Duodenal mucosa (tissue), 2 donors: ENCODE data around the gene ARFGEF3.
"Not testable (repeated sequence)": the region's sequence is repeated elsewhere in the genome, so short reads cannot be mapped to it uniquely, and the experiment has no call there.

Experiments
- H3K27ac ChIP-seq: one replicate; pipeline ENCODE4 v1.7.0; 2013; ENCODE audit warnings: low read depth, low read length
- H3K27me3 ChIP-seq, 2 donors: one replicate each; pipeline ENCODE4 v1.7.0; 2013; ENCODE audit warnings: low read length in 2 of 2, control low read depth in 1 of 2; ENCODE audit not compliant: insufficient read depth in 2 of 2, control insufficient read depth in 1 of 2
- H3K36me3 ChIP-seq, 2 donors: one replicate each; pipeline ENCODE4 v1.7.0; 2013; ENCODE audit warnings: low read length in 2 of 2, control low read depth in 1 of 2; ENCODE audit not compliant: insufficient read depth in 2 of 2, control insufficient read depth in 1 of 2
- H3K4me1 ChIP-seq, 2 donors: one replicate each; pipeline ENCODE4 v1.7.0; 2013; ENCODE audit warnings: low read length in 2 of 2, control low read depth in 1 of 2; ENCODE audit not compliant: insufficient read depth in 2 of 2, control insufficient read depth in 1 of 2
- H3K4me3 ChIP-seq, 2 donors: one replicate each; pipeline ENCODE4 v1.7.0; 2013; ENCODE audit warnings: low read length in 2 of 2, low read depth in 1 of 2
- H3K9ac ChIP-seq, 2 donors: one replicate each; pipeline ENCODE4 v1.7.0; 2013; ENCODE audit warnings: low read length in 2 of 2, low read depth in 1 of 2
- H3K9me3 ChIP-seq, 2 donors: one replicate each; pipeline ENCODE4 v1.7.0; 2013; ENCODE audit warnings: low read length in 2 of 2, control low read depth in 1 of 2; ENCODE audit not compliant: control insufficient read depth in 1 of 2

ARFGEF3 gene

DNA sequence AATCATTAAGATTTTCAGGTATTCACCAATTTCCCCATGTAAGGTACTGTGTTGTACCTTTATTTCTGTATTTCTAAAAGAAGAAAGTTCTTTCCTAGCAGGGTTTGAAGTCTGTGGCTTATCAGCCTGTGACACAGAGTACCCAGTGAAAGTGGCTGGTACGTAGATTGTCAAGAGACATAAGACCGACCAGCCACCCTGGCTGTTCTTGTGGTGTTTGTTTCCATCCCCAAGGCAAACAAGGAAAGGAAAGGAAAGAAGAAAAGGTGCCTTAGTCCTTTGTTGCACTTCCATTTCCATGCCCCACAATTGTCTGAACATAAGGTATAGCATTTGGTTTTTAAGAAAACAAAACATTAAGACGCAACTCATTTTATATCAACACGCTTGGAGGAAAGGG, 175.3 kb downstream of the ARFGEF3 start:
- Histone ChIP-seq H3K9me3 (no peaks in the 10 kb centered on the region), H3K4me3 (no peak overlapping the region), H3K36me3 (peaks cover 0 to 14% of the 10 kb centered on the region in 2 donors), H3K4me1 (peaks cover 0 to 2% of the 10 kb centered on the region in 2 donors), H3K27me3 (no peaks in the 10 kb centered on the region), H3K27ac (no peak overlapping the region), H3K9ac (no peak overlapping the region)

GRCh38 chr6:138339024-138339423, 177.3 kb downstream of the ARFGEF3 start:
- no peak overlapping the region for H3K4me3 ChIP-seq
- no peak overlapping the region for H3K27ac ChIP-seq
- no peak overlapping the region for H3K9ac ChIP-seq
- H3K27me3 ChIP-seq = no peaks in the 10 kb centered on the region
- H3K9me3 ChIP-seq = no peaks in the 10 kb centered on the region
- H3K36me3 ChIP-seq = peaks cover 0 to 14% of the 10 kb centered on the region in 2 donors
- H3K4me1 ChIP-seq = no peaks in the 10 kb centered on the region

DNA sequence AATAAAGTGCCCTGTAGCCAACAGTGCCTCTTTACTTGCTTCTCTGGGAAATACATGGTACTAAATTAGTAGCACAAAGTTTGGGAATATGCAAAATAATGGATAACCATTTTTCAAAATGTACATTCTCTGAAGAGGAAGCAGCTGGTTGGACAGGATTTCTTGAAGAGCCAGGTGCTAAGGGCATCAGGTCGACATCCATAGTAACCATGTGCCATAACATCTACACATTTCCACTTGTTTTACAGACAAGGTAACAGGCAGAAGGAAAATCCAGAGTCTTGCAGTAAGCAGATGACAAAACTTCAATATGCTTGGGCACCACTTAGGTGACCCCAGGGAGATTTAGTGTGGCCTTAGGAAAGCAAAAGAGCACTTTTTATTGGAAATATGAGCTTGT, 179.4 kb downstream of the ARFGEF3 start:
- H3K4me1 ChIP-seq = no peaks in the 10 kb centered on the region
- no peak overlapping the region for H3K4me3 ChIP-seq
- no peak overlapping the region for H3K9ac ChIP-seq
- H3K36me3 ChIP-seq = peaks cover 0 to 4% of the 10 kb centered on the region in 2 donors
- no peaks in the 10 kb centered on the region for H3K9me3 ChIP-seq
- H3K27ac ChIP-seq = no peak overlapping the region
- H3K27me3 ChIP-seq = no peaks in the 10 kb centered on the region

DNA sequence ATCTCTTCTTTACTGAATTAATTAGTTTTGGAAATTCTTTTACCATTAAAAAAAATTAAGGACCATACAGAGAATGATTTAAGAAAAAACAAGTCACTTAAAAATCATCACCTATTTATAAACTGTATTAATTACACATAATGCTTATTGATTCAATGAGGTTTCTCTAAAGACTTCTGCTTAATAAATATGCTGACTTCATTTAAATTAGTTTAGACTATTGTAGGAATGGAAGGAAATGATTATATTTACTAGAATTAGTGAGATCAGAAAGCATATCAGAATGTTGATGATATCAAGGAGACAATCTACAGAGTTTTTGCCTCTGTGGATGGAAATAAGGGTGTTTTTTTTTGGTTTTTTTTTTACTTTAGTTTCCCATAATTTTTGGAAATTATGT, 181.4 kb downstream of the ARFGEF3 start:
- Histone ChIP-seq H3K27ac (no peak overlapping the region), H3K9me3 (no peaks in the 10 kb centered on the region), H3K4me3 (no peak overlapping the region), H3K27me3 (no peaks in the 10 kb centered on the region), H3K9ac (no peak overlapping the region), H3K36me3 (no peaks in the 10 kb centered on the region), H3K4me1 (no peaks in the 10 kb centered on the region)

DNA sequence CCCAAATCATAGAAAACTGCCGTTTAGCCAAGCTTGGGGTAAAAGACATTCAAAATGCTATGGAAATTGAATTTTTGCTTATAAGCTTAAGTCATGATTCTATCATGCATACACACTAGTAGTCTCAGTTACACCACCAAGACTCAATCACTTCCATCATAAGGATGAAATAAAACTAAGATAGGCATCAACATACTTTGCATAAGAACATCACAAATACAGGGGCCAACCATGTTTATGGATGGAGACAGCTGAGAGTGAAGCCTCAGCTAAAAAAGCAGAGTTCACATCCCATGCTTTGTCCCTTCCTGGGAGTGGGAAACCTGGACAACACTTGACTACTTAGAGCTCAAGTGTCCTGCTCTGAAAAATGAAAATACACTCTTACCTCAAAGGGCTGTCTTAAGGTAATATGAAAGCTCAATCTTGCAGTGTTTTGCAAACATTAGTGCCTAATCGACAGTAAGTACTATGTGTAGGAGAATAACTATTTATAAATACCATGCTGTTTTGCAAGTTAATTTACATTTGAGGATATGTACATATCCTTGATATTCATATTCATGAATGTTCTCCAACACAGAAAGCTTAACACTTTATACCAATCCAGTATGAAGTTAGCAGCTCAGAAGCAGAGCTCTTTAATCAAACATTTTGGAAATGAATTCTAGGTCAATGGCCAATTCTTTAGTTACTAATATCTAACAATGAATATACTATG, 184.0 kb downstream of the ARFGEF3 start:
- Histone ChIP-seq H3K27me3 (no peaks in the 10 kb centered on the region), H3K4me3 (no peak overlapping the region), H3K9me3 (no peaks in the 10 kb centered on the region), H3K9ac (no peak overlapping the region), H3K4me1 (no peaks in the 10 kb centered on the region), H3K27ac (no peak overlapping the region), H3K36me3 (no peaks in the 10 kb centered on the region)

GRCh38 chr6:138346302-138347195, 184.8 kb downstream of the ARFGEF3 start:
- Histone ChIP-seq H3K4me1 (no peaks in the 10 kb centered on the region), H3K27me3 (no peaks in the 10 kb centered on the region), H3K27ac (no peak overlapping the region), H3K9ac (no peak overlapping the region), H3K4me3 (no peak overlapping the region), H3K9me3 (no peaks in the 10 kb centered on the region), H3K36me3 (no peaks in the 10 kb centered on the region)

DNA sequence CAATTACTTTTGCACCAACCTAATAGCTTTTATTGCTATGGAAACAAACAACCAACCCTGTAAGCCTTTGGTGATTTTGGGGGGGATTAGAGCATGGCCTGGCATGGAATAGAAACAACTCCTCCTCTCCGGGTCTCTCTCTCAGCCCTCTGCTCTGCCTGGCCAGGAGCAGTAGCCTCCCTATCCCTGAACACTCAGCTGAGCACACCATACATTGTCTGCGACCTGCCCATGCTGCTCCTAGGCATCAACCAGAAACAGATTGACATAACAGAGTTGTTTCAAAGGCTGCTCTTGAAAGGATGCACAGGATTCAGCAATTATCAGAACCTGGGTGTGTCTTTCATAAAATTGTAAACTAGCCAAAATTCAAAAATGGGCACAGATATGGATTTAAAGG, 186.1 kb downstream of the ARFGEF3 start:
- Histone ChIP-seq H3K4me1 (no peaks in the 10 kb centered on the region), H3K9ac (no peak overlapping the region), H3K27me3 (no peaks in the 10 kb centered on the region), H3K9me3 (no peaks in the 10 kb centered on the region), H3K4me3 (no peak overlapping the region), H3K36me3 (no peaks in the 10 kb centered on the region), H3K27ac (no peak overlapping the region)

DNA sequence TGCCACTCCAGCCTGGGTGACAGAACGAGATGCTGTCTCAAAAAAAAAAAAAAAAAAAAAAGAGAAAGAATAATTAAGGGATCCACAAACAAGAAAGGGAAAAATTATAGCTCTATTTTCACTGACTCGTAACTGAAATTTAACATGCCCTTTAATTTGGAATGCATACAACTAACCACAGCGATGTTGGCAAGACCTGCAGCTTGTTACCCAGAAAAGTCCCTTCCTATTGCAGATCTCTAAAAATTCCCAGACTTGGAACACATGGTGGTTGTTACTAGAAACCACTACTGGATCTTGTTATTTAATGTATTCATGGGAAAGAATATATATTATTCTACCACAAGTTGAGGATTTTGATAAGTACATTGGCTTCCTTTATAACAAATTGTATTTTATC, 188.2 kb downstream of the ARFGEF3 start:
- Histone ChIP-seq H3K9me3 (no peaks in the 10 kb centered on the region), H3K36me3 (no peaks in the 10 kb centered on the region), H3K4me3 (no peak overlapping the region), H3K4me1 (no peaks in the 10 kb centered on the region), H3K27me3 (no peaks in the 10 kb centered on the region), H3K27ac (no peak overlapping the region), H3K9ac (no peak overlapping the region)

GRCh38 chr6:138357928-138358327, 196.2 kb downstream of the ARFGEF3 start:
- H3K36me3 ChIP-seq = no peaks in the 10 kb centered on the region
- no peaks in the 10 kb centered on the region for H3K27me3 ChIP-seq
- no peaks in the 10 kb centered on the region for H3K9me3 ChIP-seq
- H3K4me3 ChIP-seq = no peak overlapping the region
- no peak overlapping the region for H3K27ac ChIP-seq
- no peaks in the 10 kb centered on the region for H3K4me1 ChIP-seq
- H3K9ac ChIP-seq = no peak overlapping the region

GRCh38 chr6:138368684-138369083, 206.9 kb downstream of the ARFGEF3 start:
- H3K27me3 ChIP-seq, H3K27ac ChIP-seq: not testable (repeated sequence)

More at GRCh38 chr6:138368684-138369083, 206.9 kb downstream of the ARFGEF3 start:
- H3K9me3 ChIP-seq, H3K9ac ChIP-seq, H3K36me3 ChIP-seq, H3K4me3 ChIP-seq, H3K4me1 ChIP-seq: not testable (repeated sequence)
